ENCODE results near the gene FSTL4. TPM values are rescaled to one million over a fixed set of nuclear protein-coding genes. Genes with fewer than 3 reads are reported as not detected.

The FSTL4 gene
- total and polyA plus RNA-seq, 4 donors, result 0.08 to 1.4 (median 0.31) TPM

DNA sequence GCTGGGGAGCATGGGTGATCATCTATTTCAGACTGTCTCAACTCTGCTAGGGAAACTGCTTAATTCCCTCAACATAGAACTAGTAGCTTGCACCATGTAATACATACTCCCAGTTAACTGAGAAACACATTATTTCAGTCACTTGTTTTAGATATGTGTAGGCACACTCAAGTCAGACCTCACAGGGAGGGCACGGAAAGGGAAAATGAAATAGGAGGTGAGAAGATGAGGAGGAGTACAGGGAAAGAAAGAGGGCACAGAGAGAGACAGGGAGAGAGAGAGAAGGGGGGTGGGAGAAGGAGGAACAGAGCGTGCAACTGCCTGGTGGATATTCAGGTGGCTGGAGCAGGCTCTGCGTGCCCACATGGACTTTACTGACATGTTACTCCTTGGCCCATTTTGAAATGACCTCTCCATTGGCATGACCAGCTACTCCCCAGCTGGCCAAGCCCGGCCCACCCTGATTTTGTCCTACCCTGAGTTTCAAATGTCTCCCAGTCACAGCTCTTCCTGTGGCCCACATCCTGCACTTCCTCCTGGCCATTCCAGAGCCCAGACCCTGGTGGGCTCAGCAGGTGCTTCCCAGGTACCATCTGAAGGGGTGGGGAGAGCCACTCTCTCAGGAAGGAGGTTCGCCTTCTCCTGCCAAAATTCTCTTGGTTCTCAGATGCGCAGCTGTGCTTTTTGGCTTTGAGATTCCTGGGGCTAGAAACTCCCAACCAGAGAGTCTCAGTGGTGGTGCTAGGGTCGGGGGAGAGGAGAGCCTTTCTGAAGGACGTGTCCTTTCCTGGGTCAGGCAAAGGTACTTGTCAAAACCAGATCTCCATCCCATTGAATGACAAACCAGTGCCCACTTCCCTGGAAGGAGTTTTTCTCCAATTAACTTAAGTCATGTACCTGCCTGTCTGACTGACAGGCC, 229.4 kb downstream of the FSTL4 start:
- 76 to 82% methylated on average over 8 of the region's 8 CpGs for WGBS, 2 donors
- no peaks in the 10 kb centered on the region for H3K36me3 ChIP-seq (ENCODE audit: control insufficient read depth in 4 of 4, insufficient read depth in 4 of 4, low read length in 4 of 4)
- peaks cover 0 to 9% (median 0%) of the 10 kb centered on the region in 3 donors for H3K27me3 ChIP-seq (ENCODE audit: control insufficient read depth in 3 of 3, insufficient read depth in 3 of 3, low read length in 2 of 3)
- ATAC-seq (ENCODE audit: insufficient read depth, low FRiP score) (no peak), DNase-seq (no peak)
- no peaks in the 10 kb centered on the region for H3K4me1 ChIP-seq (ENCODE audit: control insufficient read depth in 5 of 5, insufficient read depth in 5 of 5, low read length in 5 of 5)
- TF ChIP-seq, protein P1, sequence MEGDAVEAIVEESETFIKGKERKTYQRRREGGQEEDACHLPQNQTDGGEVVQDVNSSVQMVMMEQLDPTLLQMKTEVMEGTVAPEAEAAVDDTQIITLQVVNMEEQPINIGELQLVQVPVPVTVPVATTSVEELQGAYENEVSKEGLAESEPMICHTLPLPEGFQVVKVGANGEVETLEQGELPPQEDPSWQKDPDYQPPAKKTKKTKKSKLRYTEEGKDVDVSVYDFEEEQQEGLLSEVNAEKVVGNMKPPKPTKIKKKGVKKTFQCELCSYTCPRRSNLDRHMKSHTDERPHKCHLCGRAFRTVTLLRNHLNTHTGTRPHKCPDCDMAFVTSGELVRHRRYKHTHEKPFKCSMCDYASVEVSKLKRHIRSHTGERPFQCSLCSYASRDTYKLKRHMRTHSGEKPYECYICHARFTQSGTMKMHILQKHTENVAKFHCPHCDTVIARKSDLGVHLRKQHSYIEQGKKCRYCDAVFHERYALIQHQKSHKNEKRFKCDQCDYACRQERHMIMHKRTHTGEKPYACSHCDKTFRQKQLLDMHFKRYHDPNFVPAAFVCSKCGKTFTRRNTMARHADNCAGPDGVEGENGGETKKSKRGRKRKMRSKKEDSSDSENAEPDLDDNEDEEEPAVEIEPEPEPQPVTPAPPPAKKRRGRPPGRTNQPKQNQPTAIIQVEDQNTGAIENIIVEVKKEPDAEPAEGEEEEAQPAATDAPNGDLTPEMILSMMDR (IDR thresholded peaks at IDR 0.05; ENCODE audit: control extremely low read depth, extremely low read depth), result no peak
- H3K9me3 ChIP-seq (ENCODE audit: control insufficient read depth in 4 of 4, insufficient read depth in 3 of 4, low read length in 3 of 4), result no peaks in the 10 kb centered on the region
- H3K27ac ChIP-seq (ENCODE audit: low read depth in 1 of 2, low read length in 1 of 2), result no peak overlapping the region
- no peak overlapping the region for H3K4me3 ChIP-seq
- no peak overlapping the region for H3K9ac ChIP-seq (ENCODE audit: insufficient read depth in 1 of 2, low read length in 2 of 2)

DNA sequence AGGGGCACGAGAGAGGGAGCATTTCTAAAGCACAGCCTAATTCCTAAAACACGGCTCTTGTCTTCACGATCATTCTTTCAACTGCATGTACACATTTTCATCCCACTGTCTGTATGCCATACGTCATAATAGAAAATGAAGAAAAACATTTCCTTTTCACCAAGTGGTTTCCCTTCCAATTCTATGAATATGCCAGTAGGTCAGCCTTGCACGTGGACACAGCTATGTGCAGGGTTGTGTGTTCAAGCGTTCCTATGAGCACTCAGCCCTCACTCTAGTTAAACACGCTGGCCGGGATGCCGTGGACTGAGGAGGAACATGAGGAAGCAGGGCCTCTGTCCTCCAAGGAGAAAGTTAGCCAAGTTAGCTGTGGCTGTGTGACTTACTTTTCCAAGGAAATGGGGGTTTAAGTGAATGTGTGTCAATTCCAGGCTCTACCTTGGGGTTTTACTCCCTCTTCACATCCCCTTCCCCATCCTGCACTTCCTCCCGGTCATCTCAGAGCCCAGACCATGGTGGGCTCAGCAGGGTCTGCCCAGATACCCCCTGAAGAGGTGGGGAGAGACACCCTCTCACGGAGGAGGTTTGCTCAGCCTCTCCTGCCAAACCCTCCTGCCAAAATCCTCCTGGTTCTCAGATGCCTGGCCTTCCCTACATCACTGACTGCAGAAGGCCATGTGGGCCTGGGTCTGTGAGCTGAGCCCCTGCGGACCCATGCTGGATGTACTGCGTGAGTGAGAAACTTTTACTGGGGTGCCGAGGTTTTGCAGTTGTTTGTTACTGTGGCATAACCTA, 230.6 kb downstream of the FSTL4 start:
- Histone ChIP-seq H3K4me3 (no peak overlapping the region), H3K9ac (ENCODE audit: insufficient read depth in 1 of 2, low read length in 2 of 2) (no peak overlapping the region), H3K36me3 (ENCODE audit: control insufficient read depth in 4 of 4, insufficient read depth in 4 of 4, low read length in 4 of 4) (no peaks in the 10 kb centered on the region), H3K27me3 (ENCODE audit: control insufficient read depth in 3 of 3, insufficient read depth in 3 of 3, low read length in 2 of 3) (peaks cover 0 to 9% (median 0%) of the 10 kb centered on the region in 3 donors), H3K27ac (ENCODE audit: low read depth in 1 of 2, low read length in 1 of 2) (no peak overlapping the region), H3K9me3 (ENCODE audit: control insufficient read depth in 4 of 4, insufficient read depth in 3 of 4, low read length in 3 of 4) (peaks cover 0 to 5% (median 2%) of the 10 kb centered on the region in 4 donors), H3K4me1 (ENCODE audit: control insufficient read depth in 5 of 5, insufficient read depth in 5 of 5, low read length in 5 of 5) (no peaks in the 10 kb centered on the region)
- no peak for ATAC-seq (ENCODE audit: insufficient read depth, low FRiP score)
- TF ChIP-seq, protein P1 (IDR thresholded peaks at IDR 0.05; ENCODE audit: control extremely low read depth, extremely low read depth), result no peak
- WGBS, 2 donors, result 79 to 89% methylated on average over 14 of the region's 14 CpGs
- no peak for DNase-seq

DNA sequence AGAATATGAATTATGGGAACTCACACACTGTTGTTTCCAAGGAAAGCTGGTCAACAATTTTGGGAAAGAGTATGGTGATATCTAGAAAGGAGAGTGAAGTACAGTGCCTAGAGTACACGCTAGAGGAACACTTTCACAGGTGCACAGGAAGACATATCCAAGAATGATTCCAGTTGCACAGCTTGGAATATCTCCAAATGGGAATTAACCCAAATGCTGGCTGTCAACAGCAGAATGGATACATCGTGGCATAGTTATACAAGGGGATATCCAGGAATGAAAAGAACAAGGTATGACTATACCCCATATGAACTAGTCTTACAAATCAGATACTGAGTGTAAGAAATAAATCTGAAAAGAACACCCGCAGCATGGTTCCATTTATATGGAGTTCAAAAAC, 231.3 kb downstream of the FSTL4 start:
- ATAC-seq (ENCODE audit: insufficient read depth, low FRiP score) (no peak), DNase-seq (no peak)
- H3K9me3 ChIP-seq (ENCODE audit: control insufficient read depth in 4 of 4, insufficient read depth in 3 of 4, low read length in 3 of 4), result peaks cover 0 to 6% (median 2%) of the 10 kb centered on the region in 4 donors
- TF ChIP-seq, protein P1 (IDR thresholded peaks at IDR 0.05; ENCODE audit: control extremely low read depth, extremely low read depth), result no peak
- no peaks in the 10 kb centered on the region for H3K36me3 ChIP-seq (ENCODE audit: control insufficient read depth in 4 of 4, insufficient read depth in 4 of 4, low read length in 4 of 4)
- H3K27me3 ChIP-seq (ENCODE audit: control insufficient read depth in 3 of 3, insufficient read depth in 3 of 3, low read length in 2 of 3), result peaks cover 0 to 9% (median 0%) of the 10 kb centered on the region in 3 donors
- WGBS, 2 donors, result 72 to 88% methylated on average over 3 of the region's 3 CpGs
- H3K27ac ChIP-seq (ENCODE audit: low read depth in 1 of 2, low read length in 1 of 2), result no peak overlapping the region
- no peaks in the 10 kb centered on the region for H3K4me1 ChIP-seq (ENCODE audit: control insufficient read depth in 5 of 5, insufficient read depth in 5 of 5, low read length in 5 of 5)
- H3K4me3 ChIP-seq, result no peak overlapping the region
- H3K9ac ChIP-seq (ENCODE audit: insufficient read depth in 1 of 2, low read length in 2 of 2), result no peak overlapping the region
